ENCODE measurements around the gene ARPC1B.
"Not testable (repeated sequence)": the region's sequence is repeated elsewhere in the genome, so short reads cannot be mapped to it uniquely, and the experiment has no call there.

The ARPC1B gene

GRCh38 chr7:99392046-99392445 lies 17.5 kb downstream of the ARPC1B start:
- no peak for DNase-seq

- DNase-seq, result peak; percentile 90
These were observed 18.3 kb downstream of the ARPC1B start for GRCh38 chr7:99392659-99393354.

DNA sequence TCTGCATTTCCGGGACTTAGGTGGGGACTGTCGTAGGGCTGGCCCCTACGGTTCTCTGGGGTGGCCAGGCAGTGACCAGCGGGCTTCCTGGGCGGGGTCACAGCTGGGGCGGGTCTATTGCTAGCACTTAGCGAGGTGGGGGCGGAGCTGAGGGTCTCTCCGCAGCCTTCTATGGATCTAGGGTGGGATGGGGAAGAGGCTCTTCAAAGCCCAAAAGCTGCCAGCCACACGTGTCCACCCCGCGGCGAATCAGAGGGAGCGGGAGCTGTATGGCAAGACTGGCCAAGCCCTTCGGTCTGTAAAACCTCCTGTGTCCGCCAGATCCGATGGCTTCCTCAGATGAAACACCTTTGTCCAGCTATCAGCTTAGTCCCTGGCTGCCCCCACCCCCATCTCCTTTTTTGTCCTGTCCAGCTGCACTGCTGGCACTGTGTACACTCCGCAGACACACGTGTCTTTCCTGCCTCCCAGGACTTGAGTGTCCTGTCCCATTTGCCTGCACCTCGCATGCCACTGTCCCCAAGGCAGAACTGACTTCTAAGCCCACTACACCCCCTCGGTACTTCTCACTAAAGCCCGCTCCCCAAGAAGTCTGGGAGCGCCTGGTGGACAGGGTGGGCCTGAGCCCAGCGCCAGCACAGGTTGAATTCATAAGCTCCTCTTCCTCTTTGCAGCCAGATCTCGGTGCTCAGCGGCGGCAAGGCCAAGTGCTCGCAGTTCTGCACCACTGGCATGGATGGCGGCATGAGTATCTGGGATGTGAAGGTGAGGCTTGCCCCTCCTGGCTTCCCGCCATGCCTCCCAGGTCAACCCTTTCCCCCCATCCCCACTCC lies 19.0 kb downstream of the ARPC1B start:
- DNase-seq, result no peak

DNA sequence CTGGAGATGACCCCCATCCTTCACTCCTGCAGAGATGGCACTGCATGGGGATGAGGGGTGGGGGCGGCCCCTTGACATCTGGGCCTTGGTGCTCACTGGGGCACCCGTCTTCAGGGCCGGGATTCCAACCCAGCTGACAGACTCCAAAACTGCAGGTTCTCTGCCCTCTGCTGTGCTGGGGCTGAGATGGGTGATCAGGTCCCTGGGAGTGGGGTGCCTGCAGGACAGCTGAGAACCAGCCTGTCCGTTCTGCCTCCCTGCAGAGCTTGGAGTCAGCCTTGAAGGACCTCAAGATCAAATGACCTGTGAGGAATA lies 19.6 kb downstream of the ARPC1B start:
- no peak for DNase-seq

DNA sequence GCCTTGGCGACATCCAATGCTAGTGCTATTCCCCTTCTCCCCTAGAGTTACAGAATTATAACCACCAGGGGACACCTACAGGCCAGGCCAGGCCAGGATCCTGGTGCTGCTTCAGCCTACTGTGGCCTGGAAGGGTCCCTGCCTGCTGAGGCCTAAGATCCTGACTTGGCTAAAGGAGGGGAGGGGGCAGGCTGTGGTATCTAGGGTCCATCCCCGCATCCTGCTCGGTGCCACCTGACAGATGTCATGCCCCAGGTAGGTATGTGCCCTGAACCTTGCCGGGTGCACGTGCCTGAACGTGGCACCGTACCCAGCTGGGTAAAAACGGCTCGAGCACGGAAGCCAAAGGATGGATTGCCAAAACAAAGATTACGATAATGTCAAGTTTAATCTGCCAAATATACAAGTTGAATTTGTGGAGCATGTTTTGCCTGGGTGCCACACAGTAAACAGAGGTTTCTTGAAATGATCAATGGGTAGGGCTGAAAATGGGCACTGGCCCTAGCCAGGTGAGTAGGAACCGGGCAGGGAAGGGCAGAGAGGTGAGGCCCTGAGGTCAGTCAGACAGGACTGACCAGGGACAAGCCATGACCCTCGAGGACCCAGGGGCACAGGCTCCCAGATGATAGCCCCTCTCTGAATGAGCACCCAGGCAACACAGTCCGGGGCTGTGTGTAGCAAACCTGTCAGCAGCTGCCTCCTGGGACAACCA lies 21.2 kb downstream of the ARPC1B start:
- DNase-seq, result no peak

DNA sequence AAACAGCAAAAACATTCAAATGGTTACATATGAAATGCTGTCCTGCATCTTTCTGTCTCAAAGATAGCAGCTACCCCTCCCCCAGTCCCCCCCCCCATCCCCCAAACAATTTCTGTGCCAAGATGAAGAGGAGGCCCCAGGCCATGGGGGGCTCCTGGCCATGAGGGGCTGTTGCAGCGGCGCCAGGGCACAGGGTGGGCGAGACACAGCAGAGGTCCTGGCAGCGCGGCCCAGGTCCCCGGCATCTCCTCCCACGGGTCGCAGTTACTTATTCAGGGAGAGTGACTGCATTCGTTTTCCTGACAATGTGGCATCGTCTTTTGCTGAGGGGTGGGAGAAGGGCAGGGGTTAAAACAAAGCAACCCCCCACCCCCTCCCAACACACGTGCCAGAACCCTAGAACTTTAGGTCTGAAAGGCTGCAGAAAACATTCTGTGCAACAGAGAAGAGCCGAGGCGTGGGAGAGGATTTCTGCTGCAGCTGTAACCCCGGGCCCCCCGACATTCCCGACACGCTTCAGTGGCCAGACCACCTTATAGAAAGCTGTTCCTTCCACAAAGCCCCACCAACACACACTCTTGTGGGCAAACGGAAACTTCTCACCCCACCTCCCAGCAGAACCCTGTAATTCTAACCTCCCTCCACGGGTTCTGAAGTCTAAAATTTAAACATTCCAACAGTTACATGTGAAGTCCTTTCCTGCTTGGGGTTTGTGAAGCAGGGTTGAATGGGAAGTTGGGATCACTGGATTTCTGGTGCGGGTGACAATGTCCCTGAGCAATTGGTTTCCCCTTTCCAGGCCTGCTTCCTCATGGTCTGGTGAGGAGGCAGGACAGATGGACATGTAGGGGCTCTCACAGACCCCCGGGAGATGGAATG lies 22.1 kb downstream of the ARPC1B start:
- DNase-seq, result no peak

- DNase-seq, result no peak
These were observed 22.9 kb downstream of the ARPC1B start for GRCh38 chr7:99397297-99397983.

DNA sequence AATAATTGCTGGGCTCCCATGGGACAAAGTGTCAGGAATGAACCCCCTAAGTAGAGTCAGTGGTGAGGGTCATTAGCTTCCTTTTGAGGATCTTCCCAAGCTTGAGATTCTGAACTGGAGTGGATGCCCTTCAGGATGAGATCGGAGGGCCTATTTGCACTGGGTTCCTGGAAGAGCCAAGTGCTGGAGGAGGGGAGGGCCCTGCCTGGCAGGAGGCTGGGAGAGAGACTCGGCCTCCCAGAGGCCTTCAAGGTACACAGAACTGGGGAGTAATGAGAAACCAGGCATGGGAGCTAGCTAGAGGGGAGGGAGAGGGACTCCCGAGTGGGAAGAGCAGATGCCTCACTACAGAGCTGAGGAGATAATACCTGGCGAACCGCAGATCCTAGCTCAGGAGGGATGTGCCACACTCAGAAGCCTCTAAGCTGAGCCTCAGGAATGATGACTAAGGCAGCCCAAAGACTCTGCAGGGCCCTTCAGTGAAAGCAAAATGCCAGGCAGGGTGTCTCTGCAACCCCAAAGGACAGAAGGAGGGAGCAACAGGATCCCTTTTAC lies 24.4 kb downstream of the ARPC1B start:
- DNase-seq, result no peak

DNA sequence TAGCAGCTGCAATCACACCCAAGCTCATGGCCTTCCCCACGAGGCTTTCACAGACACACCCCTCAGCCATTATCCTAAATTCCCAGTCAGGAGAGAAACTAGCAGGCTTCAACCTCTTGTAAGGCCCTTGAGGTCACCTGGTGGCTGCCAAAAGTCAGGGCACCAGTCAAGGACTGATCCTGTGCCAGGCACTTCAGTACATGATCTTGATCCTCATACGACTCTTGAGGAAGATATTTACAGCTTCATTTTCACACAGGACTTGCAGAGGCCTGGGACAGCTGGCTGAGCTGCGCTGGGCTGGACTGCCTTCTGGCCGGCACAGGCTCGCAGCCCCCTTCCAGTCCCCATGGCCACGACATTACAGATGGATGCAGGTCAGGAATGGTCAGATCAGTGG lies 25.1 kb downstream of the ARPC1B start:
- no peak for DNase-seq

- DNase-seq, result no peak
These were observed 28.3 kb downstream of the ARPC1B start for GRCh38 chr7:99402854-99403253.

- DNase-seq, result no peak
These were observed 29.2 kb downstream of the ARPC1B start for GRCh38 chr7:99403764-99404163.

GRCh38 chr7:99404235-99404976 lies 29.9 kb downstream of the ARPC1B start:
- no peak for DNase-seq

DNA sequence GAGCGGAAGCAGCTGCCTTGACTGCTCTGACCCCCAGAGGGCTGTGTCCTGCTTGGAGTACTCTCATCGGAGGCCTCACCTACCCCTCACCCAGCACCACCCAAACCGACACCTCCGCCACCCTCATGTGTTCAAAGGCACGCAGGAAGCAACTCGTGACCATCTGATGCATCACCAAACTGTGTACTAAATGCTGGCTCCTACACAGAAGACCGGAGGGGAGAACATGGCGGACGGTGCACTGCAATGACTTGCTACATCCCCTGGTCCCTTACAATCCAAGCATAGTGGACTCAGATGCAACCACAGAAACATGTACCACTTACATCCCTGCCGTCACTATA lies 30.4 kb downstream of the ARPC1B start:
- no peak for DNase-seq

DNA sequence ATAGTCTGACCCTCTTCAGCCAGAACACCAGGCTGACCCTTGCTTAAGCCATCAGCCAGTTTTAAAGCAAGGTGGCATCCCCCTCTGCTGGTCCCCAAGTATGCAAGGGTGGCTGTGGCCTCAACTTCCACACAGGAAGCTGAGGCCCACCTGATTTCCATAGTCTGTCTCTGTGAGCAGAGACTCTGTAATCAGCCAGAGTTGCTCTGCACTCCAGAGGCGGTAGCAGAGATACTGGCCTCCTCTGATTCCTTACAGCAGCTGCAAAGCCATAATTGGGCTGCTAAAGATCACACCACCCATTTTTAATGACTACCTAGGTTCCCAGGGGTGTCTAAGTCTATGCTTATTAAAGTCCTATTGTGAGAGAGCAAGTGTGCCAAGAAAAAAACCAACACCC lies 32.0 kb downstream of the ARPC1B start:
- no peak for DNase-seq

DNA sequence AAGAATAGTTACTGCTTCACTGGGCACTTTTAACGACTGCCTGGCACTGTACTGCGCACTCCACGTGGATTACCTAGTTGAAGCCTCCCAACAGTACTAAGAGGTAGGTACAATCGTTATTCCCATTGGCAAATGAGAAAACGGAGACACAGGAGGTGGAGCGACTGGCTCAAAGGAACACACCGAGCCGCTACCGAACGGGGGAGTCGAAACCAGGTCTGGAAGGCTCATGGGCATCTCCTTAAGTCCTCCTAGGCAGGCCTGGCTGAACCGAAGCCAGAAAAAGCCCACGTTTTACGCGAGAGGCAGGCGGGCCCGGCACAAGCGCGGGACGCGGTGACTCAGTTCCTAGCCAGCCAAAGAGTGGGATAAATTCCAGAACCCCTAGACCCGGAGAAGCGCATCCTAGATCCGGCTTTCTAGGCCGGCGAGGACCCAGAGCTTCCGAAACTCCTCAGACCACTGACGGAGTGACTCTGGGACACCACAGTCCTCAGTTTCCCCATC lies 33.4 kb downstream of the ARPC1B start:
- DNase-seq, result no peak

- DNase-seq, result peak; percentile 99
These were observed 34.1 kb downstream of the ARPC1B start, which contains the start of the genes BUD31 and PDAP1 for GRCh38 chr7:99408379-99409191. BUD31 (plus strand) TSS chr7:99408969; CDS start chr7:99411093, 2,124 bp downstream. PDAP1 (minus strand) TSS chr7:99408597; CDS start chr7:99408548, 49 bp downstream.

DNA sequence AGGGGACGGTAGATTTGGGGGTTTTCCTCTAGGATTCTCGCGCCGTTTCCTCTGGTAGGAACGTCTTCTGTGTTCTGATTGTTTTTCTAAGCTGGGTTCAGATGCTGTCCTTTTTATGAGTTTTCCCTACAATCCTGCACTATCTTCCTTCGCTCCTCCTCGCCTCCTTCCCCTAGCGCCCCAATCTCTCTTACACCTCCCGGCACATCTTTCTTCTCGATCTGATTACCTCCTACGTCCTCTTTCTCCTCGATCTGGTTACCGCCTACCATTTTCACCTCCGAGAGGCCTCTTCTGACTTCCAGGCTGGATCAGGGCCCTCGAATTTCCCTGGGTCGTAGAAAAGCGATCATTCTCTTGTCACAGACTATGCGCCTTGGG lies 34.7 kb downstream of the ARPC1B start:
- peak; percentile 67 for DNase-seq

- no peak for DNase-seq
These were observed 35.3 kb downstream of the ARPC1B start for GRCh38 chr7:99409806-99410205.

GRCh38 chr7:99410635-99411034 lies 36.1 kb downstream of the ARPC1B start:
- no peak for DNase-seq

GRCh38 chr7:99415513-99416127 lies 41.1 kb downstream of the ARPC1B start:
- DNase-seq, result not testable (repeated sequence)

All from activated CD8-positive, alpha-beta memory T cell treated with anti-CD3 and anti-CD28 coated beads for 24 hours (primary cell).